Right lobe of liver (tissue), 6 donors: Measurements from ENCODE around the gene PCNX3. TPM values are rescaled to one million over a fixed set of nuclear protein-coding genes. Genes with fewer than 3 reads are reported as not detected.
"Not testable (repeated sequence)": the region's sequence is repeated elsewhere in the genome, so short reads cannot be mapped to it uniquely, and the experiment has no call there.

ENCODE experiments used
- ATAC-seq, 4 donors: fragments of 200-7000 bp; cut with Tn5 transposase; one replicate each; pipeline ENCODE4 v1.9.1; 2020; ENCODE audit warnings: mild to moderate bottlenecking in 4 of 4, moderate library complexity in 4 of 4
- DNase-seq, 3 donors: peaks; one replicate each; pipeline ENCODE4 v3.0.0-alpha.2; 2020
- H3K27ac ChIP-seq, 3 donors: fragments of 200-600 bp; one replicate each; pipeline ENCODE4 v1.8.0; 2022
- H3K27me3 ChIP-seq, 2 donors: fragments of 200-600 bp; one replicate each; pipeline ENCODE4 v1.8.0; 2022
- H3K36me3 ChIP-seq, 4 donors: fragments of 200-600 bp; sonication (generic) in 1 of 4; one replicate each; pipeline versions ENCODE4 v1.5.1 to v1.8.0; 2017 to 2022; ENCODE audit warnings: control low read depth in 1 of 4
- H3K4me1 ChIP-seq, 4 donors: fragments of 200-600 bp; sonication (generic) in 1 of 4; one replicate each; pipeline versions ENCODE4 v1.5.1 to v1.8.0; 2017 to 2022; ENCODE audit warnings: control low read depth in 1 of 4
- H3K4me3 ChIP-seq, 3 donors: fragments of 200-600 bp; one replicate each; pipeline ENCODE4 v1.8.0; 2022
- H3K9me3 ChIP-seq, 4 donors: fragments of 200-600 bp; sonication (generic) in 1 of 4; one replicate each; pipeline versions ENCODE4 v1.5.1 to v1.8.0; 2017 to 2022; ENCODE audit warnings: control low read depth in 1 of 4
- CTCF ChIP-seq, 4 donors: fragments of 200-600 bp in 3 of 4; fragments of 450-650 bp in 1 of 4; IDR thresholded peaks; one replicate each; pipeline versions ENCODE4 v1.5.1 to v1.8.0; 2016 to 2022; ENCODE audit warnings: antibody characterized with exemption in 4 of 4, mild to moderate bottlenecking in 2 of 4
- POLR2A ChIP-seq: fragments of 450-650 bp; IDR thresholded peaks from one replicate; pipeline ENCODE4 v1.6.1; 2017; ENCODE audit warnings: antibody characterized with exemption, mild to moderate bottlenecking
- WGBS: methylation state at CpG from one replicate; pipeline ENCODE4 v1.1.6; 2018; ENCODE audit warnings: low coverage, low lambda C conversion rate; ENCODE audit not compliant: insufficient coverage; ENCODE audit errors: missing lambda C conversion rate; 5-methylcytosine and 5-hydroxymethylcytosine counted together
- intact Hi-C, 2 donors: fragments of 100-400 bp; cut with DNase I; formaldehyde crosslinking; loops; one replicate each; pipeline versions ENCODE4 v1.11.2 to v1.14.1; 2022
- total RNA-seq, 6 experiments: library from RNA; depleted of rRNA in 2 of 6; stranded (reverse); fragments of >200 nt in 2 of 6; fragmentation: NEBNext Ultra II Directional in 3 of 6; extraction: Animal tissue kit (Norgen Biotek cat#: 25700) in 3 of 6; gene quantifications; one replicate each; pipeline versions ENCODE4 v1.1.0 to v1.2.4, GENCODE V29; 2016 to 2023
- donor health status: DM: no; HTN: yes; CAD: no.
- donor health status: DM: no; HTN: no; CAD: no.
- donor health status: DM: no; HTN: no; CAD: no.
- donor health status: DM: no; HTN: yes; CAD: no.
- donor health status: DM: no; HTN: yes; CAD: no.

The PCNX3 gene
- total RNA-seq, 6 experiments from 2014 or later: 11.2 to 32.9 (median 12.4) TPM

GRCh38 chr11:65637032-65637557 is 21.5 kb downstream of the PCNX3 start:
- H3K36me3 ChIP-seq: peaks cover 0 to 22% (median 11%) of the 10 kb centered on the region in 4 donors
- no peaks in the 10 kb centered on the region for H3K27me3 ChIP-seq
- peak overlapping the region in 2 of 3 donors; percentile 3 to 80 for H3K27ac ChIP-seq
- WGBS: 82% methylated on average over 2 of the region's 3 CpGs
- DNase-seq (no peak), ATAC-seq (no peak)
- H3K9me3 ChIP-seq: no peaks in the 10 kb centered on the region
- H3K4me3 ChIP-seq: peak overlapping the region in 1 of 3 donors; percentile 65
- H3K4me1 ChIP-seq: peaks cover 0 to 31% (median 11%) of the 10 kb centered on the region in 4 donors
- intact Hi-C loops: no loop called here
- TF ChIP-seq POLR2A: no peak
- TF ChIP-seq CTCF (IDR thresholded peaks at IDR 0.05): no peak

- peaks cover 0 to 22% (median 11%) of the 10 kb centered on the region in 4 donors for H3K36me3 ChIP-seq
- WGBS: 0% methylated on average over 6 of the region's 46 CpGs
- peaks cover 0 to 30% (median 11%) of the 10 kb centered on the region in 4 donors for H3K4me1 ChIP-seq
Measured at GRCh38 chr11:65637794-65638419, 22.3 kb downstream of the PCNX3 start, which contains the start of gene SIPA1. TSS of gene SIPA1 (plus strand) at chr11:65638101. CDS start at chr11:65640922, 2,821 bp downstream.

GRCh38 chr11:65639228-65639597 is 23.6 kb downstream of the PCNX3 start:
- H3K9me3 ChIP-seq, intact Hi-C loops, ATAC-seq, H3K27me3 ChIP-seq, DNase-seq: not testable (repeated sequence)
- Histone ChIP-seq H3K36me3 (peaks cover 0 to 22% (median 11%) of the 10 kb centered on the region in 4 donors), H3K4me1 (peaks cover 0 to 21% (median 7%) of the 10 kb centered on the region in 4 donors), H3K27ac (peak overlapping the region; percentile 76 to 80 (median 77)), H3K4me3 (peak overlapping the region in 2 of 3 donors; percentile 58 to 65)
- 73% methylated on average over 6 of the region's 9 CpGs for WGBS

More at GRCh38 chr11:65637794-65638419, 22.3 kb downstream of the PCNX3 start, which contains the start of gene SIPA1:
- Histone ChIP-seq H3K4me3 (peak within 1 kb of the TSS; percentile 58 to 79 (median 65)), H3K9me3 (no peaks in the 10 kb centered on the region), H3K27me3 (no peaks in the 10 kb centered on the region), H3K27ac (peak within 1 kb of the TSS; percentile 76 to 80 (median 77))
- DNase-seq (peak; percentile 83 to 87 (median 84)), ATAC-seq (peak; percentile 82 to 87 (median 84))
- intact Hi-C loops: no loop called here
- TF ChIP-seq CTCF (IDR thresholded peaks at IDR 0.05) (peak; percentile 30 to 37 (median 34)), POLR2A (peak; percentile 79)

GRCh38 chr11:65639623-65640482 is 24.3 kb downstream of the PCNX3 start:
- intact Hi-C loops: no loop called here
- DNase-seq (no peak), ATAC-seq (peak; percentile 5 to 52 (median 15))
- TF ChIP-seq CTCF (IDR thresholded peaks at IDR 0.05): no peak
- TF ChIP-seq POLR2A: no peak
- H3K36me3 ChIP-seq: peaks cover 0 to 17% (median 7%) of the 10 kb centered on the region in 4 donors
- H3K9me3 ChIP-seq: no peaks in the 10 kb centered on the region
- no peaks in the 10 kb centered on the region for H3K27me3 ChIP-seq
- H3K4me1 ChIP-seq: peaks cover 0 to 21% (median 7%) of the 10 kb centered on the region in 4 donors
- peak overlapping the region in 2 of 3 donors; percentile 23 to 37 for H3K4me3 ChIP-seq
- peak overlapping the region; percentile 56 to 85 (median 77) for H3K27ac ChIP-seq
- WGBS: 54% methylated on average over 3 of the region's 8 CpGs
